ENCODE measurements around the gene GDF7.

Gene GDF7

DNA sequence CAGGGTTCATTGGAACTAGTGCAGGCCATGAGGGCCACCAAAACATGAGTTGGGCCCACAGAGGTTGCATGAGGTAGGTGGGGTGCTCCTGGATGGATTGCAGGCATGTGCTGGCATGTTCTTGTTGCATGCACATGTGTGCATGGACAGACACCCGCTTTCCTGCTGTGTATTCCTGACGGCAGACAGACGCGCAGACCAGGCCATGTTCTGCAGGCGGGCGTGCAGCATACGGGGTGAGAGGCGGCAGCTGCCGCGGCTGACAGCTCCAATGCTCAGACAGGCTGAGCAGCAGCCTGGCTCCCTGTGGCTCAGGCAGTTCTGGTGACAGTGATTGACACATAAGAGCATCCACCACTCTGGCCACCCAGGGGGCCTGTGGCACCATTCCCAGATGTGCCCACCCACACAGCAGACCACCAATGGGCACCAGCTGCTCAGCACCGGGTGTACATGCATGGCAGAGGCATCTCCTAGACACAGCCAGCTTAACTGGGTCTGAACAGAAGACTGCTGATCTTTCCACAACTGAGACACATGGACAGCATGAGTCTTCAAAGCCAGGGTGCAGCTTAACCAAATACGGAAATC is 37.3 kb upstream of the GDF7 start:
- H3K27me3 ChIP-seq (ENCODE audit: insufficient read depth, low read length, poor library complexity), result no peaks in the 10 kb centered on the region
- H2AFZ ChIP-seq (ENCODE audit: low read depth, low read length), result no peak overlapping the region
- H3K4me3 ChIP-seq (ENCODE audit: low read depth in 1 of 2, low read length in 2 of 2), result no peak overlapping the region
- no peaks in the 10 kb centered on the region for H3K79me2 ChIP-seq (ENCODE audit: insufficient read depth, low read length)
- H3K4me2 ChIP-seq (ENCODE audit: insufficient read depth, low read length), result no peak overlapping the region
- no peak for ATAC-seq (ENCODE audit: insufficient read depth, low read depth)
- TF ChIP-seq EZH2 (IDR thresholded peaks at IDR 0.05; ENCODE audit: borderline replicate concordance, low read depth, low read length, severe bottlenecking) (no peak), CTCF (IDR thresholded peaks at IDR 0.05; ENCODE audit: borderline replicate concordance, extremely low read depth, low read length, poor library complexity, severe bottlenecking) (no peak)
- no peak overlapping the region for H3K27ac ChIP-seq (ENCODE audit: low read length)
- no peak overlapping the region for H3K9ac ChIP-seq (ENCODE audit: low read depth, low read length)
- H3K9me3 ChIP-seq (ENCODE audit: insufficient read depth, low read length, severe bottlenecking), result no peaks in the 10 kb centered on the region
- no peaks in the 10 kb centered on the region for H3K4me1 ChIP-seq (ENCODE audit: insufficient read depth, low read length)
- H3K36me3 ChIP-seq (ENCODE audit: insufficient read depth, low read length), result no peaks in the 10 kb centered on the region; the same call in 1 of the 2 replicates
- no peak for DNase-seq
- H4K20me1 ChIP-seq (ENCODE audit: insufficient read depth, low read length), result peaks cover 5% of the 10 kb centered on the region; the same call in 1 of the 2 replicates

GRCh38 chr2:20630967-20631366 is 36.0 kb upstream of the GDF7 start:
- no peak for DNase-seq
- ATAC-seq (ENCODE audit: insufficient read depth, low read depth), result no peak
- no peak overlapping the region for H2AFZ ChIP-seq (ENCODE audit: low read depth, low read length)
- H3K9ac ChIP-seq (ENCODE audit: low read depth, low read length), result no peak overlapping the region
- no peaks in the 10 kb centered on the region for H3K4me1 ChIP-seq (ENCODE audit: insufficient read depth, low read length)
- peaks cover 5% of the 10 kb centered on the region; the same call in 1 of the 2 replicates for H4K20me1 ChIP-seq (ENCODE audit: insufficient read depth, low read length)
- H3K27me3 ChIP-seq (ENCODE audit: insufficient read depth, low read length, poor library complexity), result no peaks in the 10 kb centered on the region
- H3K79me2 ChIP-seq (ENCODE audit: insufficient read depth, low read length), result no peaks in the 10 kb centered on the region
- no peaks in the 10 kb centered on the region for H3K9me3 ChIP-seq (ENCODE audit: insufficient read depth, low read length, severe bottlenecking)
- TF ChIP-seq CTCF (IDR thresholded peaks at IDR 0.05; ENCODE audit: borderline replicate concordance, extremely low read depth, low read length, poor library complexity, severe bottlenecking) (no peak), EZH2 (IDR thresholded peaks at IDR 0.05; ENCODE audit: borderline replicate concordance, low read depth, low read length, severe bottlenecking) (no peak)
- no peak overlapping the region for H3K4me3 ChIP-seq (ENCODE audit: low read depth in 1 of 2, low read length in 2 of 2)
- no peak overlapping the region for H3K4me2 ChIP-seq (ENCODE audit: insufficient read depth, low read length)
- H3K27ac ChIP-seq (ENCODE audit: low read length), result no peak overlapping the region
- no peaks in the 10 kb centered on the region; the same call in 1 of the 2 replicates for H3K36me3 ChIP-seq (ENCODE audit: insufficient read depth, low read length)

DNA sequence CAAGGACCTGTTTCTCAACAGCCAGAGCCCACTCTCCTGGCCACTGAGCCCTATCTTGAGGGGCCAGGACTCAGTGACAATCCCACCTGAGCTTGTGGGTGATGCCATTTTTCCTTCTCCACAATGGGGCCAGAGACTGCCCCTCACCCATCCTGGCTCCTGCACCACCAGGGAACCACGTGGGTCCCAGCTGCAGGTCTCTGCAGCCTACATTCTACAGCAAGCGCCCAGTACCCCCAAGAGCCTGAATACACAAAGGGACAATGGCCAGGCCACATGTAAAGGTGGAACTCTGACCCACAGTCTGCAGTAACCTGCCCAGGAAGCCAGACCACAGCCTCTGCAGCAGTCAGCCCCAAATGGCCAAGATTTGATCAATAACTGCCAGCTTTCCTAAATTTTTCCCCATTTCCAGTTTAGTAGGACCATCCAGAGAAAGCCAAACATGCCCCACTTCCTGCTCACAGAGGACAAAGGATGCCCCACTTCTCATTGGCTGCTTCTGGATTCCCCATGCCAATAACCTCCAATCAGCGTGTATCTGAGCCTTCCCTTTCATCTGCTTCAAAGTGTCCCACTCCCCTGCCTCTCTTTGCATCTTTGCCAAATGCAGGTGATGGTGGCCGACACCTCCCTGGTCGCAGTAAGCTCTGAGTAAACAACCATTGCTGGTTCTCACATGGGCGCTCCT is 35.2 kb upstream of the GDF7 start:
- no peaks in the 10 kb centered on the region for H3K79me2 ChIP-seq (ENCODE audit: insufficient read depth, low read length)
- H3K9ac ChIP-seq (ENCODE audit: low read depth, low read length), result no peak overlapping the region
- no peak overlapping the region for H2AFZ ChIP-seq (ENCODE audit: low read depth, low read length)
- DNase-seq (no peak), ATAC-seq (ENCODE audit: insufficient read depth, low read depth) (no peak)
- no peak overlapping the region for H3K4me2 ChIP-seq (ENCODE audit: insufficient read depth, low read length)
- H3K4me1 ChIP-seq (ENCODE audit: insufficient read depth, low read length), result no peaks in the 10 kb centered on the region
- TF ChIP-seq CTCF (IDR thresholded peaks at IDR 0.05; ENCODE audit: borderline replicate concordance, extremely low read depth, low read length, poor library complexity, severe bottlenecking), result no peak
- no peak for TF ChIP-seq EZH2 (IDR thresholded peaks at IDR 0.05; ENCODE audit: borderline replicate concordance, low read depth, low read length, severe bottlenecking)
- H3K4me3 ChIP-seq (ENCODE audit: low read depth in 1 of 2, low read length in 2 of 2), result no peak overlapping the region
- no peaks in the 10 kb centered on the region for H3K27me3 ChIP-seq (ENCODE audit: insufficient read depth, low read length, poor library complexity)
- no peak overlapping the region for H3K27ac ChIP-seq (ENCODE audit: low read length)
- H3K9me3 ChIP-seq (ENCODE audit: insufficient read depth, low read length, severe bottlenecking), result no peaks in the 10 kb centered on the region
- H4K20me1 ChIP-seq (ENCODE audit: insufficient read depth, low read length), result peaks cover 5% of the 10 kb centered on the region; the same call in 1 of the 2 replicates
- no peaks in the 10 kb centered on the region; the same call in 1 of the 2 replicates for H3K36me3 ChIP-seq (ENCODE audit: insufficient read depth, low read length)
